HUES6 (cell line): ENCODE data around the gene VWA8.

Experiments
- H3K27ac ChIP-seq: 2 replicates; pipeline ENCODE4 v1.7.0; 2013; ENCODE audit warnings: low read depth, mild to moderate bottlenecking, low read length, inconsistent platforms
- H3K27me3 ChIP-seq: 2 replicates; pipeline ENCODE4 v1.6.1; 2013; ENCODE audit warnings: low read length; ENCODE audit not compliant: control insufficient read depth, insufficient read depth
- H3K36me3 ChIP-seq: 2 replicates; pipeline ENCODE4 v1.6.1; 2013; ENCODE audit warnings: low read length; ENCODE audit not compliant: control insufficient read depth, insufficient read depth
- H3K4me1 ChIP-seq: 2 replicates; pipeline ENCODE4 v1.6.1; 2013; ENCODE audit warnings: low read length; ENCODE audit not compliant: control insufficient read depth, insufficient read depth
- H3K4me3 ChIP-seq: 2 replicates; pipeline ENCODE4 v1.5.1; 2013; ENCODE audit warnings: low read depth, low read length
- H3K9ac ChIP-seq: one replicate; pipeline ENCODE4 v1.6.1; 2013; ENCODE audit warnings: mild to moderate bottlenecking, low read length
- H3K9me3 ChIP-seq: 2 replicates; pipeline ENCODE4 v1.6.1; 2013; ENCODE audit warnings: low read depth, low read length; ENCODE audit not compliant: control insufficient read depth, insufficient read depth

Gene VWA8

GRCh38 chr13:41960637-41961465, at the start of gene VWA8:
TSS of gene VWA8 (minus strand) at chr13:41961109. CDS start at chr13:41961015, 94 bp downstream.
- Histone ChIP-seq H3K9me3 (no peaks in the 10 kb centered on the region), H3K9ac (peak within 1 kb of the TSS; percentile 90), H3K27me3 (no peaks in the 10 kb centered on the region), H3K4me1 (peaks cover 15% of the 10 kb centered on the region), H3K4me3 (peak within 1 kb of the TSS; percentile 90), H3K36me3 (no peaks in the 10 kb centered on the region), H3K27ac (peak within 1 kb of the TSS; percentile 66)

GRCh38 chr13:42009057-42009456, 48.1 kb upstream of the VWA8 start:
- Histone ChIP-seq H3K27ac (no peak overlapping the region), H3K4me1 (peaks cover 12% of the 10 kb centered on the region), H3K4me3 (no peak overlapping the region), H3K9me3 (no peaks in the 10 kb centered on the region), H3K27me3 (no peaks in the 10 kb centered on the region), H3K36me3 (no peaks in the 10 kb centered on the region), H3K9ac (no peak overlapping the region)

GRCh38 chr13:42007844-42008243, 46.9 kb upstream of the VWA8 start:
- no peaks in the 10 kb centered on the region for H3K36me3 ChIP-seq
- H3K4me3 ChIP-seq = no peak overlapping the region
- H3K9ac ChIP-seq = no peak overlapping the region
- H3K4me1 ChIP-seq = peaks cover 12% of the 10 kb centered on the region
- H3K27ac ChIP-seq = no peak overlapping the region
- no peaks in the 10 kb centered on the region for H3K27me3 ChIP-seq
- no peaks in the 10 kb centered on the region for H3K9me3 ChIP-seq

GRCh38 chr13:42002066-42002465, 41.2 kb upstream of the VWA8 start:
- no peaks in the 10 kb centered on the region for H3K9me3 ChIP-seq
- H3K27ac ChIP-seq = no peak overlapping the region
- H3K9ac ChIP-seq = no peak overlapping the region
- H3K36me3 ChIP-seq = no peaks in the 10 kb centered on the region
- no peak overlapping the region for H3K4me3 ChIP-seq
- no peaks in the 10 kb centered on the region for H3K27me3 ChIP-seq
- peaks cover 19% of the 10 kb centered on the region for H3K4me1 ChIP-seq

GRCh38 chr13:42001580-42001979, 40.7 kb upstream of the VWA8 start:
- Histone ChIP-seq H3K4me3 (no peak overlapping the region), H3K27ac (no peak overlapping the region), H3K27me3 (no peaks in the 10 kb centered on the region), H3K36me3 (no peaks in the 10 kb centered on the region), H3K4me1 (peaks cover 19% of the 10 kb centered on the region), H3K9ac (no peak overlapping the region), H3K9me3 (no peaks in the 10 kb centered on the region)

- Histone ChIP-seq H3K36me3 (no peaks in the 10 kb centered on the region), H3K9me3 (no peaks in the 10 kb centered on the region), H3K4me1 (peaks cover 19% of the 10 kb centered on the region), H3K4me3 (no peak overlapping the region), H3K27ac (no peak overlapping the region), H3K9ac (no peak overlapping the region), H3K27me3 (no peaks in the 10 kb centered on the region)
Observed at GRCh38 chr13:42000846-42001245, 39.9 kb upstream of the VWA8 start.

- peaks cover 19% of the 10 kb centered on the region for H3K4me1 ChIP-seq
- H3K36me3 ChIP-seq = no peaks in the 10 kb centered on the region
Observed at GRCh38 chr13:41997396-41997795, 36.5 kb upstream of the VWA8 start.

GRCh38 chr13:41995946-41996345, 35.0 kb upstream of the VWA8 start:
- Histone ChIP-seq H3K27me3 (no peaks in the 10 kb centered on the region), H3K27ac (no peak overlapping the region), H3K4me3 (no peak overlapping the region), H3K9ac (no peak overlapping the region), H3K4me1 (peaks cover 9% of the 10 kb centered on the region), H3K9me3 (no peaks in the 10 kb centered on the region), H3K36me3 (no peaks in the 10 kb centered on the region)

More at GRCh38 chr13:41997396-41997795, 36.5 kb upstream of the VWA8 start:
- H3K9me3 ChIP-seq = no peaks in the 10 kb centered on the region
- H3K4me3 ChIP-seq = no peak overlapping the region
- no peak overlapping the region for H3K9ac ChIP-seq
- no peaks in the 10 kb centered on the region for H3K27me3 ChIP-seq
- no peak overlapping the region for H3K27ac ChIP-seq

- H3K9ac ChIP-seq = no peak overlapping the region
- no peaks in the 10 kb centered on the region for H3K36me3 ChIP-seq
- H3K27me3 ChIP-seq = no peaks in the 10 kb centered on the region
- no peaks in the 10 kb centered on the region for H3K9me3 ChIP-seq
- no peak overlapping the region for H3K4me3 ChIP-seq
- peaks cover 3% of the 10 kb centered on the region; the same call in 1 of the 2 replicates for H3K4me1 ChIP-seq
- no peak overlapping the region for H3K27ac ChIP-seq
Observed at GRCh38 chr13:41995336-41995735, 34.4 kb upstream of the VWA8 start.

- no peaks in the 10 kb centered on the region for H3K4me1 ChIP-seq
- no peak overlapping the region for H3K9ac ChIP-seq
- H3K36me3 ChIP-seq = no peaks in the 10 kb centered on the region
- no peaks in the 10 kb centered on the region for H3K27me3 ChIP-seq
- no peaks in the 10 kb centered on the region for H3K9me3 ChIP-seq
- H3K4me3 ChIP-seq = no peak overlapping the region
- no peak overlapping the region for H3K27ac ChIP-seq
Observed at GRCh38 chr13:41994696-41995095, 33.8 kb upstream of the VWA8 start.

GRCh38 chr13:41991936-41992335, 31.0 kb upstream of the VWA8 start:
- Histone ChIP-seq H3K4me1 (no peaks in the 10 kb centered on the region), H3K27ac (no peak overlapping the region), H3K9ac (no peak overlapping the region), H3K9me3 (no peaks in the 10 kb centered on the region), H3K27me3 (no peaks in the 10 kb centered on the region), H3K36me3 (no peaks in the 10 kb centered on the region), H3K4me3 (no peak overlapping the region)
